HG03520 (cell line): ENCODE measurements around the gene LIPT2.

ENCODE experiments used
- ATAC-seq: cut with Tn5 transposase; IDR thresholded peaks from one replicate; pipeline ENCODE4 v1.9.1; 2021; ENCODE audit warnings: mild to moderate bottlenecking, moderate library complexity; ENCODE audit not compliant: unreplicated experiment

LIPT2 gene

GRCh38 chr11:74466916-74467885 lies 26.3 kb downstream of the LIPT2 start, which contains the start of gene KCNE3:
Gene KCNE3 (minus strand): TSS chr11:74467549. CDS start chr11:74457563, 9,986 bp downstream.
- ATAC-seq: no peak

GRCh38 chr11:74465291-74465708 lies 28.2 kb downstream of the LIPT2 start:
- ATAC-seq: no peak

GRCh38 chr11:74464746-74465145 lies 28.8 kb downstream of the LIPT2 start:
- ATAC-seq: no peak

- no peak for ATAC-seq
Observed at GRCh38 chr11:74463216-74463615, 30.3 kb downstream of the LIPT2 start.

- ATAC-seq: no peak
Observed at GRCh38 chr11:74462631-74463030, 30.9 kb downstream of the LIPT2 start.

- no peak for ATAC-seq
Observed at GRCh38 chr11:74462009-74462408, 31.5 kb downstream of the LIPT2 start.

- no peak for ATAC-seq
Observed at GRCh38 chr11:74460481-74461154, 32.9 kb downstream of the LIPT2 start.

- no peak for ATAC-seq
Observed at GRCh38 chr11:74460065-74460464, 33.5 kb downstream of the LIPT2 start.

- ATAC-seq: no peak
Observed at GRCh38 chr11:74459584-74459983, 33.9 kb downstream of the LIPT2 start.

- no peak for ATAC-seq
Observed at GRCh38 chr11:74457356-74457755, 36.2 kb downstream of the LIPT2 start.

GRCh38 chr11:74453373-74453975 lies 40.0 kb downstream of the LIPT2 start:
- no peak for ATAC-seq

- ATAC-seq: no peak
Observed at GRCh38 chr11:74452366-74452765, 41.2 kb downstream of the LIPT2 start.

- no peak for ATAC-seq
Observed at GRCh38 chr11:74450318-74450717, 43.2 kb downstream of the LIPT2 start.

GRCh38 chr11:74449369-74449931 lies 44.1 kb downstream of the LIPT2 start:
- ATAC-seq: no peak

- no peak for ATAC-seq
Observed at GRCh38 chr11:74447720-74448119, 45.8 kb downstream of the LIPT2 start.

GRCh38 chr11:74446532-74446938 lies 47.0 kb downstream of the LIPT2 start:
- no peak for ATAC-seq

- ATAC-seq: no peak
Observed at GRCh38 chr11:74444173-74444826, 49.2 kb downstream of the LIPT2 start.

- ATAC-seq: no peak
Observed at GRCh38 chr11:74443071-74443864, 50.3 kb downstream of the LIPT2 start.

- ATAC-seq: no peak
Observed at GRCh38 chr11:74442636-74443035, 50.9 kb downstream of the LIPT2 start.
